SU-DHL-6 (cell line): ENCODE results near the gene FBN3.

Experiments
- H2AFZ ChIP-seq: fragments of 200-600 bp; sonication (generic); 2 replicates; pipeline ENCODE4 v1.6.1; 2014; ENCODE audit warnings: low read depth, mild to moderate bottlenecking, moderate library complexity, mixed read lengths, antibody characterized with exemption, low read length; ENCODE audit not compliant: severe bottlenecking
- H3F3A ChIP-seq: fragments of 200-600 bp; shearing (Covaris generic); 2 replicates; pipeline ENCODE4 v1.6.0; 2016; ENCODE audit warnings: antibody characterized with exemption, mild to moderate bottlenecking; ENCODE audit not compliant: insufficient read depth
- H3K27ac ChIP-seq: fragments of 200-600 bp; sonication (generic); 2 replicates; pipeline ENCODE4 v1.5.1; 2016; ENCODE audit warnings: low read depth, mild to moderate bottlenecking, low read length, moderate library complexity, mixed read lengths
- H3K27me3 ChIP-seq: fragments of 200-600 bp; sonication (generic), shearing (Covaris generic); 2 replicates; pipeline ENCODE4 v1.6.0; 2014; ENCODE audit warnings: mild to moderate bottlenecking, low read length
- H3K36me3 ChIP-seq: fragments of 200-600 bp; sonication (generic); 2 replicates; pipeline ENCODE4 v1.6.1; 2014; ENCODE audit warnings: mild to moderate bottlenecking, low read length, mixed read lengths
- H3K4me2 ChIP-seq: fragments of 300-600, 200-600 bp; shearing (Covaris generic), sonication (generic); 2 replicates; pipeline ENCODE4 v1.6.0; 2014; ENCODE audit warnings: low read length, low read depth, mild to moderate bottlenecking; ENCODE audit not compliant: poor library complexity, severe bottlenecking
- H3K4me3 ChIP-seq: fragments of 200-600 bp; sonication (generic); 2 replicates; pipeline ENCODE4 v1.5.1; 2014; ENCODE audit warnings: antibody characterized with exemption, low read length, mild to moderate bottlenecking, mixed read lengths; ENCODE audit not compliant: insufficient read depth, poor library complexity, severe bottlenecking
- H3K79me2 ChIP-seq: fragments of 200-600 bp; sonication (generic); 2 replicates; pipeline ENCODE4 v1.6.1; 2014; ENCODE audit warnings: mild to moderate bottlenecking, low read length, moderate library complexity; ENCODE audit not compliant: insufficient read depth
- H3K9ac ChIP-seq: fragments of 200-600 bp; sonication (generic); 2 replicates; pipeline ENCODE4 v1.7.0; 2014; ENCODE audit warnings: mild to moderate bottlenecking, low read length
- H3K9me2 ChIP-seq: fragments of 200-600 bp; sonication (generic); replicated peaks from 2 replicates; pipeline ENCODE4 v1.6.1; 2014; ENCODE audit warnings: low read length; ENCODE audit not compliant: insufficient read depth
- H3K9me3 ChIP-seq: fragments of 200-600 bp; sonication (generic); 2 replicates; pipeline ENCODE4 v1.6.1; 2014; ENCODE audit warnings: low read length, mixed read lengths; ENCODE audit not compliant: insufficient read depth
- H4K20me1 ChIP-seq: fragments of 200-600 bp; sonication (generic); 2 replicates; pipeline ENCODE4 v1.6.1; 2014; ENCODE audit warnings: low read depth, mild to moderate bottlenecking, antibody characterized with exemption, low read length, moderate library complexity, mixed read lengths
- EZH2phosphoT487 ChIP-seq: fragments of 200-600 bp; sonication (generic), shearing (Covaris generic); conservative IDR thresholded peaks from 2 replicates; pipeline ENCODE4 v1.6.1; 2018; ENCODE audit warnings: mild to moderate bottlenecking, antibody characterized with exemption, low read length, moderate library complexity, mixed read lengths
- TF ChIP-seq, protein P1 (sequence below): fragments of 200-600 bp; sonication (generic); IDR thresholded peaks from one replicate; pipeline ENCODE4 v1.5.1; 2017; ENCODE audit warnings: antibody characterized with exemption, mild to moderate bottlenecking, low read length, moderate library complexity; ENCODE audit not compliant: insufficient read depth, poor library complexity, severe bottlenecking

FBN3 gene

DNA sequence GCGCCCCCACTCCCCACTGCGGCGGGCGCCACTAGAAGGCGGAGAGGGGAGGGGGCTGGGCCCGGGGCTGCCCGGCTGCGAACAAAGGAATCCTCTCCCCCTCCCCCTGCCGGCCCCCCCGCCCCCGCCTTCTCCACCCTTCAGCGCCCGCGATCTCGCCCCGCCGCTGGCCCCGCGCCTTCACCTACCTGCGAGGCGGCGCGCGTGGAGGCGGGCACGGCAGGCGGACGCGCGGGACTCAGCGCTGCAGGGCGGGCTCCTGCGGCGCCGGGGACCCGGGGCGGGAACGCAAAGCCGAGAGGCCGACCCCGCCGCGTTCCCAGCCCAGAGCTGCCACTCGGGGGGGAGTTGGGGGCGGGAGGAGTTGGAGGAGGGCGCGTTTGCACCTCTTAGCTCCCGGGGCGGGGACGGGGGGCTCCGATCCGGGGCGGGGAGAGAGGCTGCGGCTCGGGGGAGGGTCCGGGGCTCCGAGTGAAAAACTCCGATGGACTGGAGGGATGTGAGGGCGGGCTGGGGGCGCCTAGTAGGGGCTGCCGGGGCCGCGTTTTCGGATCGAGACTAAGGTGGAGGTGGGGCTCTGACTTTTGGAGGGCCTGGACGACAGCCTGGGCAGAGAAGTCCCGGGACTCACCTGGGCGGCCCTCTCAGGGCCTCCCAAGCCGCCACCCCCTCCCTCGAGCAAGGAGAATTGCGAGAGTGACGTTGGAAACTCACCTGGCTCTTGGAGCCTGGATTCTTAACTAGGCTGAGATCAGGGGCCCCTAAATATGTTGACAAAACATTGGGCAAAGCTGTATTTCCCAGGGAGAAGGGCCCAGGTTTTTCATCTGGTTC, at the start of gene FBN3:
Gene FBN3, minus strand, starts transcription at position 332 of the 834 bp plus-strand sequence. CDS start 2,112 bp downstream, outside the sequence.
- no peaks in the 10 kb centered on the region for H3K79me2 ChIP-seq
- H3K4me2 ChIP-seq, result no peak within 1 kb of the TSS
- no peak within 1 kb of the TSS for H2AFZ ChIP-seq
- H3K9me3 ChIP-seq, result no peaks in the 10 kb centered on the region
- H3K4me3 ChIP-seq, result no peak within 1 kb of the TSS
- H3F3A ChIP-seq, result no peaks in the 10 kb centered on the region
- TF ChIP-seq, protein P1, sequence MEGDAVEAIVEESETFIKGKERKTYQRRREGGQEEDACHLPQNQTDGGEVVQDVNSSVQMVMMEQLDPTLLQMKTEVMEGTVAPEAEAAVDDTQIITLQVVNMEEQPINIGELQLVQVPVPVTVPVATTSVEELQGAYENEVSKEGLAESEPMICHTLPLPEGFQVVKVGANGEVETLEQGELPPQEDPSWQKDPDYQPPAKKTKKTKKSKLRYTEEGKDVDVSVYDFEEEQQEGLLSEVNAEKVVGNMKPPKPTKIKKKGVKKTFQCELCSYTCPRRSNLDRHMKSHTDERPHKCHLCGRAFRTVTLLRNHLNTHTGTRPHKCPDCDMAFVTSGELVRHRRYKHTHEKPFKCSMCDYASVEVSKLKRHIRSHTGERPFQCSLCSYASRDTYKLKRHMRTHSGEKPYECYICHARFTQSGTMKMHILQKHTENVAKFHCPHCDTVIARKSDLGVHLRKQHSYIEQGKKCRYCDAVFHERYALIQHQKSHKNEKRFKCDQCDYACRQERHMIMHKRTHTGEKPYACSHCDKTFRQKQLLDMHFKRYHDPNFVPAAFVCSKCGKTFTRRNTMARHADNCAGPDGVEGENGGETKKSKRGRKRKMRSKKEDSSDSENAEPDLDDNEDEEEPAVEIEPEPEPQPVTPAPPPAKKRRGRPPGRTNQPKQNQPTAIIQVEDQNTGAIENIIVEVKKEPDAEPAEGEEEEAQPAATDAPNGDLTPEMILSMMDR, result no peak
- no peak for TF ChIP-seq EZH2phosphoT487
- no peak within 1 kb of the TSS for H3K27ac ChIP-seq
- H3K9ac ChIP-seq, result no peak within 1 kb of the TSS
- no peaks in the 10 kb centered on the region for H3K27me3 ChIP-seq
- H3K36me3 ChIP-seq, result no peaks in the 10 kb centered on the region
- H3K9me2 ChIP-seq, result no peaks in the 10 kb centered on the region
- H4K20me1 ChIP-seq, result no peaks in the 10 kb centered on the region

DNA sequence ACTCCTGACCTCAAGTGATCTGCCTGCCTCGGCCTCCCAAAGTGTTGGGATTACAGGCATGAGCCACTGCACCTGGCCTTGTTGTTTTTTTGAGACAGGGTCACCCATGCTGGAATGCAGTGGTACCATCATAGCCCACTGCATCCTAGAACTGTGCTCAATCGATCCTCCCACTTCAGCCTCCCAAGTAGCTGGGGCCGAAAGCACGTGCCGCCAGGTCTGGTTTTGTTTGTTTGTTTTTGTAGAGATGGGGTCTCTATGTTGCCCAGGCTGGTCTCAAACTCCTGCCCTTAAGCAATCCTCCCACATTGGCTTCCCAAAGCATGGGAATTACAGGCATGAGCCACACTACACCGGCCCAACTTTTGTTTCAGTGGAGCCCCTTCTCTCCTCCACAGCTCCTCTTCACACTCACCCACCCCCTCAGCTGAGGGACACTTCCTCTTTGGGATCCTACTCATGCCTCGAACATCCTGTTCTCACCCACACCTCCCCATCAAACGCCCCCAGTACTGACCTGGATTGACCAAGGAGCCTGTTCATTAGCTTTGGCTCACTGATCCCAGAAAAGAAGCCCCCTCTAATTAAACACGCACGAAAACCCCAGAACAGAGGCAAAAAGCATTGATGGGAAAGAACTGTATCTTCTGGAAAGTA, 47.0 kb upstream of the FBN3 start:
- H4K20me1 ChIP-seq, result no peaks in the 10 kb centered on the region
- no peak for TF ChIP-seq EZH2phosphoT487
- TF ChIP-seq, protein P1, result no peak
- H2AFZ ChIP-seq, result no peak overlapping the region
- peak overlapping the region; percentile 12 for H3K27ac ChIP-seq
- no peak overlapping the region for H3K4me3 ChIP-seq
- no peaks in the 10 kb centered on the region for H3K9me2 ChIP-seq
- H3K9me3 ChIP-seq, result no peaks in the 10 kb centered on the region
- no peaks in the 10 kb centered on the region for H3K36me3 ChIP-seq
- peak overlapping the region; percentile 9; the same call in 1 of the 2 replicates for H3K9ac ChIP-seq
- no peaks in the 10 kb centered on the region for H3K27me3 ChIP-seq
- H3K79me2 ChIP-seq, result no peaks in the 10 kb centered on the region
- H3F3A ChIP-seq, result peaks cover 37% of the 10 kb centered on the region
- H3K4me2 ChIP-seq, result peak overlapping the region; percentile 30

DNA sequence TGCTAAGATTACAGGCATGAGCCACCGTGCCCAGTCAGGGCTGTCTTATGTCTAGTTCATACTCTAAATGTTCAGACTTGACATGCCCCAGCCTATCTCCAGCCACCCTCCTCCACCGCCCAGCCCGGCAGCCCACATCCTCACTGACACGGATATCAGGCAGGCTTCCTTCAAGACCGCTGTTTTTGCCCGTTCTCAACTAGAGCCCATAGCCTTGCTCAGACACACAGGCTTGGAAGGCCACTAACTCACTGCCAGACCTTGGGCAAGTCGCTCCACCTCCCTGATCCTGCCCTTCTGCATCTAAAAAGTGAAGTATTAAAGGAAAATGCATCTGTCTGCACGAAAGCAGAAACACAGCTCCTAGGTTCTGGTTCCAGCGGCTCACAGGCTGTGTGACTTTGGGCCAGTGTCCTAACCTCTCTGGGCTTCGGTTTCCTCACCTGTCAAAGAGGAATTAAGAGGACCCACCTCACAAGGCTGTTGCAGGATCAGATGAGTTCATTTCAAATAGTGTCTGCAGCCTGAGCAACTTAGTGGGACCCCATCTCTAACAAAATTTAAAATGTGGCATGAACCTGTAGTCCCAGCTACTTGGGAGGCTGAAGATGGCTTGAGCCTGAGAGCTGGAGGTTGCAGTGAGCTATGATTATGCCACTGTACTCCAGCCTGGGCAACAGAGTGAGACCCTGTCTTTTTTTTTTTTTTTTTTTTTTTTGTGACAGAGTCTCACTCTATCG, 45.3 kb upstream of the FBN3 start:
- Histone ChIP-seq H3K9me3 (no peaks in the 10 kb centered on the region), H3K27me3 (no peaks in the 10 kb centered on the region), H3K36me3 (no peaks in the 10 kb centered on the region), H3K9ac (peak overlapping the region; percentile 55), H2AFZ (no peak overlapping the region), H3K4me2 (peak overlapping the region; percentile 71), H3K4me3 (peak overlapping the region; percentile 34), H4K20me1 (no peaks in the 10 kb centered on the region), H3F3A (peaks cover 43% of the 10 kb centered on the region), H3K9me2 (no peaks in the 10 kb centered on the region), H3K79me2 (no peaks in the 10 kb centered on the region), H3K27ac (peak overlapping the region; percentile 99)
- no peak for TF ChIP-seq EZH2phosphoT487
- TF ChIP-seq, protein P1, result no peak
